GM12878 (cell line): Measurements from ENCODE around the gene SDR9C7.
"Not testable (repeated sequence)": the region's sequence is repeated elsewhere in the genome, so short reads cannot be mapped to it uniquely, and the experiment has no call there.

Experiments
- PAX5 ChIP-seq: IDR thresholded peaks from 2 replicates; pipeline ENCODE4 v1.6.1; 2011; ENCODE audit warnings: low read depth, low read length, borderline replicate concordance
- POLR2A ChIP-seq: IDR thresholded peaks from 2 replicates; pipeline ENCODE4 v1.6.1; 2011; ENCODE audit warnings: low read depth, mild to moderate bottlenecking, low read length
- POLR2AphosphoS5 ChIP-seq: IDR thresholded peaks from 2 replicates; pipeline ENCODE4 v1.6.1; 2011; ENCODE audit warnings: mild to moderate bottlenecking, low read length, inconsistent platforms
- RAD21 ChIP-seq: IDR thresholded peaks from 2 replicates; pipeline ENCODE4 v1.6.1; 2011; ENCODE audit warnings: mild to moderate bottlenecking, low read depth, low read length, moderate library complexity; ENCODE audit not compliant: insufficient read depth
- RB1 ChIP-seq: fragments of 450-650 bp; formaldehyde crosslinking; IDR thresholded peaks from 2 replicates; pipeline ENCODE4 v1.6.1; 2017; ENCODE audit warnings: mild to moderate bottlenecking, borderline replicate concordance
- RCOR1 ChIP-seq: conservative IDR thresholded peaks from 2 replicates; pipeline ENCODE4 v1.6.1; 2012; ENCODE audit warnings: low read depth, low read length, improper control_type of control experiment
- RELA ChIP-seq: fragments of 450-650 bp; IDR thresholded peaks from 2 replicates; pipeline ENCODE4 v1.8.0; 2014; ENCODE audit warnings: borderline replicate concordance; ENCODE audit not compliant: partially characterized antibody
- SREBF1 ChIP-seq: IDR thresholded peaks from 2 replicates; pipeline ENCODE4 v1.6.1; 2012; ENCODE audit warnings: mild to moderate bottlenecking, low read length
- TF ChIP-seq, protein P1 (sequence below), 3 experiments: IDR thresholded peaks in 2 of 3; conservative IDR thresholded peaks in 1 of 3; 2 replicates each; pipeline ENCODE4 v1.5.1; 2011; ENCODE audit warnings: low read depth in 3 of 3, low read length in 3 of 3, mild to moderate bottlenecking in 3 of 3, control low read depth in 2 of 3, moderate library complexity in 2 of 3, inconsistent platforms in 1 of 3, mixed read lengths in 1 of 3; ENCODE audit not compliant: control insufficient read depth in 2 of 3, insufficient read depth in 1 of 3; ENCODE audit errors: extremely low read depth in 1 of 3

DNA sequence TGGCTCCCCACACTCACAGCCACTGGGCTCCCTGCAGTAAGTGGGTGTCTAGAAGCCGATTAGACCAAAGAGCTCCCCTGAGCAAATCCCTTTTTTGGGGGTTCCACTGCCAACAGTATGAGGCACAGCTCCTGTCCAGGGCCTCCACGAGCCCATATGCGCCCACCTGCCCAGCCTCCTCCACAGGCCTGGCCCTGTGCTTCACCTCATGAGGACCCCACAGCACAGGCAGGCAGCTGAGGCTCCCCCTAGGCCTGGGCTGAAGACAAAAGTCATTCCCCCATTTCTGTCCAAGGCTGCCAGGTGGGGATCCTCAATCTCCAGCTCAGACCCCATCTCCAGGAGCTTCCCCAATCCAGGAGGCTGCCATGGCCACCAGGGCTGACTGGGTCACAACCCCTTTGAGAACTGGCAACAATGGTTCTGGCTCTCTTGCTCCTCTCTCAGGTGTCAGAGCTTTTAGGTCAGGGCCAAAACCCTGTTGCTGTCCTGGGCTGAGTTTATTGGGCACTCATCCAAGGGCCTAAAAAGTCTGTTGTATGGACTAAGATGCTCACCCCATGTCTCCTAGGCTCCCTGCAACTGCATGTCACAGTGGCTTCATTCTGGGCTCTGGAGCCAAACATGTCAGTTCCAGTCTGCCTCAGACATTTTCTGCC, 48.5 kb upstream of the SDR9C7 start:
- TF ChIP-seq RELA, RB1, SREBF1, POLR2A, PAX5, RAD21, POLR2AphosphoS5, RCOR1: not testable (repeated sequence)
- TF ChIP-seq, protein P1, sequence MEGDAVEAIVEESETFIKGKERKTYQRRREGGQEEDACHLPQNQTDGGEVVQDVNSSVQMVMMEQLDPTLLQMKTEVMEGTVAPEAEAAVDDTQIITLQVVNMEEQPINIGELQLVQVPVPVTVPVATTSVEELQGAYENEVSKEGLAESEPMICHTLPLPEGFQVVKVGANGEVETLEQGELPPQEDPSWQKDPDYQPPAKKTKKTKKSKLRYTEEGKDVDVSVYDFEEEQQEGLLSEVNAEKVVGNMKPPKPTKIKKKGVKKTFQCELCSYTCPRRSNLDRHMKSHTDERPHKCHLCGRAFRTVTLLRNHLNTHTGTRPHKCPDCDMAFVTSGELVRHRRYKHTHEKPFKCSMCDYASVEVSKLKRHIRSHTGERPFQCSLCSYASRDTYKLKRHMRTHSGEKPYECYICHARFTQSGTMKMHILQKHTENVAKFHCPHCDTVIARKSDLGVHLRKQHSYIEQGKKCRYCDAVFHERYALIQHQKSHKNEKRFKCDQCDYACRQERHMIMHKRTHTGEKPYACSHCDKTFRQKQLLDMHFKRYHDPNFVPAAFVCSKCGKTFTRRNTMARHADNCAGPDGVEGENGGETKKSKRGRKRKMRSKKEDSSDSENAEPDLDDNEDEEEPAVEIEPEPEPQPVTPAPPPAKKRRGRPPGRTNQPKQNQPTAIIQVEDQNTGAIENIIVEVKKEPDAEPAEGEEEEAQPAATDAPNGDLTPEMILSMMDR (IDR thresholded peaks at IDR 0.05 in 2 of 3, conservative IDR thresholded peaks at IDR 0.05 in 1 of 3; ENCODE audit: control insufficient read depth in 2 of 3, extremely low read depth in 1 of 3, insufficient read depth in 1 of 3, low read depth in 3 of 3, low read length in 3 of 3), result not testable (repeated sequence)
